Thymus (tissue), 11 donors: Measurements from ENCODE around the gene PRKN. TPM values are rescaled to one million over a fixed set of nuclear protein-coding genes. Genes with fewer than 3 reads are reported as not detected.

Source experiments
- DNase-seq, 9 donors: peaks; one replicate each; pipeline ENCODE4 v3.0.0-alpha.2; 2013; ENCODE audit warnings: low spot score in 9 of 9, low read depth in 6 of 9, missing footprints in 1 of 9
- H3K27ac ChIP-seq, 2 donors: one replicate each; pipeline ENCODE4 v1.5.1; 2013; ENCODE audit warnings: control low read depth in 1 of 2, low read depth in 1 of 2, low read length in 1 of 2, mild to moderate bottlenecking in 1 of 2, moderate library complexity in 1 of 2
- H3K27me3 ChIP-seq, 2 donors: one replicate each; pipeline ENCODE4 v1.5.1; 2013; ENCODE audit warnings: low read length in 1 of 2; ENCODE audit not compliant: control insufficient read depth in 2 of 2, insufficient read depth in 1 of 2
- H3K36me3 ChIP-seq, 2 donors: one replicate each; pipeline ENCODE4 v1.5.1; 2013; ENCODE audit warnings: low read length in 1 of 2, mild to moderate bottlenecking in 1 of 2, moderate library complexity in 1 of 2; ENCODE audit not compliant: control insufficient read depth in 2 of 2, insufficient read depth in 2 of 2
- H3K4me1 ChIP-seq, 2 donors: one replicate each; pipeline ENCODE4 v1.5.1; 2013; ENCODE audit warnings: low read length in 2 of 2; ENCODE audit not compliant: control insufficient read depth in 2 of 2, insufficient read depth in 2 of 2
- H3K4me3 ChIP-seq, 2 donors: one replicate each; pipeline ENCODE4 v1.5.1; 2013; ENCODE audit warnings: low read length in 2 of 2, control low read depth in 1 of 2, mild to moderate bottlenecking in 1 of 2
- H3K9me3 ChIP-seq, 2 donors: one replicate each; pipeline ENCODE4 v1.5.1; 2013; ENCODE audit warnings: low read length in 1 of 2, mild to moderate bottlenecking in 1 of 2; ENCODE audit not compliant: control insufficient read depth in 2 of 2, insufficient read depth in 1 of 2
- WGBS: extraction: QIAGEN DNeasy Blood & Tissue Kit; methylation state at CpG from one replicate; pipeline ENCODE4 v1.1.7; 2013; 5-methylcytosine and 5-hydroxymethylcytosine counted together
- polyA plus RNA-seq: library from polyadenylated mRNA; stranded (reverse); fragments of 200-250 nt; gene quantifications from one replicate; pipeline ENCODE4 v1.2.3, GENCODE V29; 2013
- total RNA-seq: library from RNA; stranded (reverse); fragments of 120-200 nt; gene quantifications from one replicate; pipeline ENCODE4 v1.2.4, GENCODE V29; 2013
- donor health status: healthy.

The PRKN gene
- total and polyA plus RNA-seq, 2 donors, result 0.48 to 0.71 TPM

GRCh38 chr6:162625846-162626540 is 101.6 kb downstream of the PRKN start:
- no peaks in the 10 kb centered on the region for H3K9me3 ChIP-seq

GRCh38 chr6:162622572-162622971 is 105.0 kb downstream of the PRKN start:
- no peak for DNase-seq
- Histone ChIP-seq H3K36me3 (no peaks in the 10 kb centered on the region), H3K27ac (no peak overlapping the region), H3K4me3 (no peak overlapping the region), H3K9me3 (no peaks in the 10 kb centered on the region), H3K27me3 (no peaks in the 10 kb centered on the region), H3K4me1 (no peaks in the 10 kb centered on the region)
- WGBS, result 77% methylated on average over 5 of the region's 5 CpGs

More at GRCh38 chr6:162625846-162626540, 101.6 kb downstream of the PRKN start:
- Histone ChIP-seq H3K27ac (no peak overlapping the region), H3K4me1 (no peaks in the 10 kb centered on the region), H3K4me3 (no peak overlapping the region), H3K36me3 (no peaks in the 10 kb centered on the region), H3K27me3 (no peaks in the 10 kb centered on the region)
- 92% methylated on average over 5 of the region's 5 CpGs for WGBS
- no peak for DNase-seq

GRCh38 chr6:162621246-162621645 is 106.3 kb downstream of the PRKN start:
- 70% methylated on average over 4 of the region's 4 CpGs for WGBS
- Histone ChIP-seq H3K4me3 (no peak overlapping the region), H3K36me3 (no peaks in the 10 kb centered on the region), H3K4me1 (no peaks in the 10 kb centered on the region), H3K27me3 (no peaks in the 10 kb centered on the region), H3K27ac (no peak overlapping the region), H3K9me3 (no peaks in the 10 kb centered on the region)
- DNase-seq, result no peak

- 52% methylated on average over 2 of the region's 2 CpGs for WGBS
- H3K9me3 ChIP-seq, result no peaks in the 10 kb centered on the region
- H3K36me3 ChIP-seq, result no peaks in the 10 kb centered on the region
- H3K4me3 ChIP-seq, result no peak overlapping the region
- H3K4me1 ChIP-seq, result no peaks in the 10 kb centered on the region
- H3K27ac ChIP-seq, result no peak overlapping the region
- H3K27me3 ChIP-seq, result no peaks in the 10 kb centered on the region
- no peak for DNase-seq
These were observed 107.5 kb downstream of the PRKN start for GRCh38 chr6:162620073-162620472.

GRCh38 chr6:162618448-162619002 is 109.0 kb downstream of the PRKN start:
- Histone ChIP-seq H3K27ac (no peak overlapping the region), H3K27me3 (no peaks in the 10 kb centered on the region), H3K4me1 (no peaks in the 10 kb centered on the region), H3K9me3 (no peaks in the 10 kb centered on the region), H3K36me3 (no peaks in the 10 kb centered on the region), H3K4me3 (no peak overlapping the region)
- 96% methylated on average over 6 of the region's 6 CpGs for WGBS
- no peak for DNase-seq

- H3K27ac ChIP-seq, result no peak overlapping the region
- no peaks in the 10 kb centered on the region for H3K36me3 ChIP-seq
- no peaks in the 10 kb centered on the region for H3K9me3 ChIP-seq
- no peaks in the 10 kb centered on the region for H3K27me3 ChIP-seq
- H3K4me1 ChIP-seq, result no peaks in the 10 kb centered on the region
- 89% methylated on average over 2 of the region's 2 CpGs for WGBS
- no peak for DNase-seq
- no peak overlapping the region for H3K4me3 ChIP-seq
These were observed 112.4 kb downstream of the PRKN start for GRCh38 chr6:162615016-162615705.

GRCh38 chr6:162613310-162613709 is 114.3 kb downstream of the PRKN start:
- no peaks in the 10 kb centered on the region for H3K4me1 ChIP-seq
- 95% methylated on average over 2 of the region's 2 CpGs for WGBS
- no peaks in the 10 kb centered on the region for H3K27me3 ChIP-seq
- no peaks in the 10 kb centered on the region for H3K36me3 ChIP-seq
- no peaks in the 10 kb centered on the region for H3K9me3 ChIP-seq
- no peak overlapping the region for H3K27ac ChIP-seq
- no peak overlapping the region for H3K4me3 ChIP-seq
- no peak for DNase-seq

- no peak for DNase-seq
- Histone ChIP-seq H3K9me3 (no peaks in the 10 kb centered on the region), H3K36me3 (no peaks in the 10 kb centered on the region), H3K4me1 (no peaks in the 10 kb centered on the region), H3K27me3 (no peaks in the 10 kb centered on the region), H3K4me3 (no peak overlapping the region), H3K27ac (no peak overlapping the region)
- WGBS, result 67% methylated on average over 4 of the region's 4 CpGs
These were observed 115.0 kb downstream of the PRKN start for GRCh38 chr6:162612613-162613012.

GRCh38 chr6:162610351-162610750 is 117.2 kb downstream of the PRKN start:
- Histone ChIP-seq H3K27me3 (no peaks in the 10 kb centered on the region), H3K27ac (no peak overlapping the region), H3K9me3 (no peaks in the 10 kb centered on the region), H3K4me1 (no peaks in the 10 kb centered on the region), H3K4me3 (no peak overlapping the region), H3K36me3 (no peaks in the 10 kb centered on the region)
- no peak for DNase-seq
- WGBS, result 96% methylated on average over 5 of the region's 5 CpGs
